Measurements from ENCODE around the gene HSPD1. TPM values are rescaled to one million over a fixed set of nuclear protein-coding genes. Genes with fewer than 3 reads are reported as not detected.

HSPD1 gene
- total RNA-seq (100 to 1,000 TPM; 183 to 253 TPM), polyA plus RNA-seq (ENCODE audit: insufficient read length in 6 of 6) (100 to 1,000 TPM; 365 to 460 (median 447) TPM)
- long read RNA-seq, donor 1, transcript HSPD1-210 (3 exons, 714 nt), result minor isoform, 22 of 1,447 reads
- long read RNA-seq, donor 1, transcript HSPD1-202 (12 exons, 2,455 nt), result major isoform, 50 of 1,447 reads
- long read RNA-seq, donor 1, partial matches to known transcripts, result 1,269 of 1,447 reads
- long read RNA-seq, donor 1, other reads (novel, unspliced or antisense), result 98 of 1,447 reads
- long read RNA-seq, donor 2, transcript HSPD1-210 (3 exons, 714 nt), result minor isoform, 17 of 410 reads
- long read RNA-seq, donor 2, transcript HSPD1-202 (12 exons, 2,455 nt), result major isoform, 34 of 410 reads
- long read RNA-seq, donor 2, transcript HSPD1-211 (4 exons, 853 nt), result minor isoform, 5 of 410 reads
- long read RNA-seq, donor 2, partial matches to known transcripts, result 351 of 410 reads
- long read RNA-seq, donor 2, other reads (novel, unspliced or antisense), result 0 of 410 reads
- long read RNA-seq, donor 3, transcript HSPD1-210 (3 exons, 714 nt), result minor isoform, 8 of 975 reads
- long read RNA-seq, donor 3, transcript HSPD1-202 (12 exons, 2,455 nt), result major isoform, 71 of 975 reads
- long read RNA-seq, donor 3, partial matches to known transcripts, result 472 of 975 reads
- long read RNA-seq, donor 3, other reads (novel, unspliced or antisense), result 423 of 975 reads
- long read RNA-seq, donor 4, transcript HSPD1-202 (12 exons, 2,455 nt), result major isoform, 36 of 169 reads
- long read RNA-seq, donor 4, transcript HSPD1-210 (3 exons, 714 nt), result minor isoform, 16 of 169 reads
- long read RNA-seq, donor 4, partial matches to known transcripts, result 106 of 169 reads
- long read RNA-seq, donor 4, other reads (novel, unspliced or antisense), result 9 of 169 reads
- long read RNA-seq, donor 5, transcript HSPD1-202 (12 exons, 2,455 nt), result major isoform, 50 of 1,012 reads
- long read RNA-seq, donor 5, transcript HSPD1-210 (3 exons, 714 nt), result minor isoform, 17 of 1,012 reads
- long read RNA-seq, donor 5, partial matches to known transcripts, result 923 of 1,012 reads
- long read RNA-seq, donor 5, other reads (novel, unspliced or antisense), result 15 of 1,012 reads
- long read RNA-seq, donor 6, transcript HSPD1-210 (3 exons, 714 nt), result minor isoform, 17 of 907 reads
- long read RNA-seq, donor 6, transcript HSPD1-202 (12 exons, 2,455 nt), result major isoform, 46 of 907 reads
- long read RNA-seq, donor 6, partial matches to known transcripts, result 511 of 907 reads
- long read RNA-seq, donor 6, other reads (novel, unspliced or antisense), result 326 of 907 reads
- long read RNA-seq, donor 7, transcript HSPD1-202 (12 exons, 2,455 nt), result major isoform, 39 of 687 reads
- long read RNA-seq, donor 7, partial matches to known transcripts, result 610 of 687 reads
- long read RNA-seq, donor 7, other reads (novel, unspliced or antisense), result 36 of 687 reads
- long read RNA-seq, donor 8, transcript HSPD1-210 (3 exons, 714 nt), result minor isoform, 6 of 285 reads
- long read RNA-seq, donor 8, transcript HSPD1-202 (12 exons, 2,455 nt), result major isoform, 66 of 285 reads
- long read RNA-seq, donor 8, partial matches to known transcripts, result 211 of 285 reads
- long read RNA-seq, donor 8, other reads (novel, unspliced or antisense), result 0 of 285 reads
- long read RNA-seq, donor 9, result 0 reads
- long read RNA-seq, donor 10, transcript HSPD1-202 (12 exons, 2,455 nt), result major isoform, 37 of 160 reads
- long read RNA-seq, donor 10, partial matches to known transcripts, result 112 of 160 reads
- long read RNA-seq, donor 10, other reads (novel, unspliced or antisense), result 8 of 160 reads
- long read RNA-seq, donor 11, transcript HSPD1-210 (3 exons, 714 nt), result minor isoform, 21 of 1,620 reads
- long read RNA-seq, donor 11, transcript HSPD1-202 (12 exons, 2,455 nt), result major isoform, 31 of 1,620 reads
- long read RNA-seq, donor 11, partial matches to known transcripts, result 1,451 of 1,620 reads
- long read RNA-seq, donor 11, other reads (novel, unspliced or antisense), result 110 of 1,620 reads
- long read RNA-seq, donor 12, transcript HSPD1-202 (12 exons, 2,455 nt), result major isoform, 49 of 1,065 reads
- long read RNA-seq, donor 12, transcript HSPD1-210 (3 exons, 714 nt), result minor isoform, 10 of 1,065 reads
- long read RNA-seq, donor 12, transcript HSPD1-211 (4 exons, 853 nt), result minor isoform, 5 of 1,065 reads
- long read RNA-seq, donor 12, partial matches to known transcripts, result 947 of 1,065 reads
- long read RNA-seq, donor 12, other reads (novel, unspliced or antisense), result 54 of 1,065 reads

DNA sequence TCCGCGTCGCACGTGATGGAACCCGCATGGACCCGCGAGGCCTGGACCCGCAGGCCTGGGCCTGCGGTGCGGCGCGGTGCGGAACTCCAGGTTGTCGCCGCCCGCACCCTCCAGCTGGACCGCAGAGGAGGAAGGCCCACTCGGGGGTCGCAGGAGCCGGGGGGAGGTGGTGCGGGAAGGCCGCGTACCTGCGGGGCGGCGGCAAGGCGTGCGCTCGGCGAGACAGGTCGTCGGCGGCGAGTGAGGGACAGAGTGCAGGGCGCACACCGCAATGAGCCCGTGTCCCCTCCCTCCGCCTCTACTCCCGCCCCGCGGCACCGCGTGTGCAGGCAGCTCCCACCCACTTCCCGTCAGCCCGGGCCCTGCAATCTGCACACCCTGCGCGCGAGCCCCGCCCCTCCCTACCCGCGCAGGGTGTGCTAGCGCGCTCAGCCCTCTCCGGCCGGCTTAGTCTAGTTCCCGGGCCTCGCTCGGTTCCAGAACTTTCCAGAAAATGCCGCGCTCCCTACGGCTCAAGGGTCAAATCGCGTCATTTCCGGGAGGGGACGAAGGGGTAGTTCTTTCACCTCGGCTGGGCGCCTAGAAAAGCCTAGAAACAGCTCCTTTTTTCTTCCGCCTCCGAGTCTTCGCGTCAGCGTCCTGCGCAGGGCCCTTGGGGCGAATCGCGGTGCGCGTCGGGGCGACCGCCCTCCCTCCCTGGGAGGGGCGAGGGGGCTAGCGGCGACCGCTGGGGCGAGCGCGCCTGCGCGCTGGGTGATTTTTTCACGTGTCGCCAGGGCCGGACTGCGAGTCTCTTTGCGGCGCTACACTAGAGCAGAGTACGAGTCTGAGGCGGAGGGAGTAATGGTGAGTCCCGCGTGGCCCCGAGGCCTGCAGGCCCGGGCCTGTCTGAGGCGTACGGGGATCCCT lies at the start of gene HSPD1, which contains the start of gene HSPE1:
TSS of gene HSPD1 (minus strand) at position 247 of the 909 bp plus-strand sequence. CDS start 992 bp downstream, outside the sequence.
TSS of gene HSPE1 (plus strand) at position 786 of the 909 bp plus-strand sequence. CDS start at position 844, 58 bp downstream.
- Histone ChIP-seq H3K9me3 (no peaks in the 10 kb centered on the region), H3K27me3 (no peaks in the 10 kb centered on the region), H3K27ac (peak within 1 kb of the TSS; percentile 97 to 100), H3K4me1 (peaks cover 24 to 67% of the 10 kb centered on the region in 2 donors), H3K36me3 (peaks cover 0 to 46% of the 10 kb centered on the region in 2 donors), H3K4me3 (peak within 1 kb of the TSS; percentile 69 to 94)
- peak; percentile 96 for ATAC-seq
- TF ChIP-seq, protein P1, sequence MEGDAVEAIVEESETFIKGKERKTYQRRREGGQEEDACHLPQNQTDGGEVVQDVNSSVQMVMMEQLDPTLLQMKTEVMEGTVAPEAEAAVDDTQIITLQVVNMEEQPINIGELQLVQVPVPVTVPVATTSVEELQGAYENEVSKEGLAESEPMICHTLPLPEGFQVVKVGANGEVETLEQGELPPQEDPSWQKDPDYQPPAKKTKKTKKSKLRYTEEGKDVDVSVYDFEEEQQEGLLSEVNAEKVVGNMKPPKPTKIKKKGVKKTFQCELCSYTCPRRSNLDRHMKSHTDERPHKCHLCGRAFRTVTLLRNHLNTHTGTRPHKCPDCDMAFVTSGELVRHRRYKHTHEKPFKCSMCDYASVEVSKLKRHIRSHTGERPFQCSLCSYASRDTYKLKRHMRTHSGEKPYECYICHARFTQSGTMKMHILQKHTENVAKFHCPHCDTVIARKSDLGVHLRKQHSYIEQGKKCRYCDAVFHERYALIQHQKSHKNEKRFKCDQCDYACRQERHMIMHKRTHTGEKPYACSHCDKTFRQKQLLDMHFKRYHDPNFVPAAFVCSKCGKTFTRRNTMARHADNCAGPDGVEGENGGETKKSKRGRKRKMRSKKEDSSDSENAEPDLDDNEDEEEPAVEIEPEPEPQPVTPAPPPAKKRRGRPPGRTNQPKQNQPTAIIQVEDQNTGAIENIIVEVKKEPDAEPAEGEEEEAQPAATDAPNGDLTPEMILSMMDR (IDR thresholded peaks at IDR 0.05), result no peak
- intact Hi-C loops (cut with DNase I), result no loop called here
- peak; percentile 99 to 100 (median 100) for DNase-seq

DNA sequence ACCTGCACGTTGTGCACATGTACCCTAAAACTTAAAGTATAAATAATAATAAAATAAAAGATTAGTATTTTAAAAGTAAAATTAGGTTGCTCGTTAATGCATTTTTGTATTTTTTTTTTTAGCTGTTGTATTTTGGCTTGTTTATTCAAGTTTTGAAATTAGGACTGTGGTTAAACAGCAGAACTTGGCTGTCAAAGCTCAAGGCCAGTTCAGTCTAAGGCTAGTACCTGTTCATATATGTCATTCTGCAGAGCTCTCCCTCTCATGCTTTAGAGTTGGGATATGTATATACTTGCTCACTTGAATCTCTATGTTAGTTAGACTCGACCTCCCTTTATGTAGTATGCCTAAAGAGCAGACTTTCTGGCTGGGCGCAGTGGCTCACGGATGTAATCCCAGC lies 48.9 kb upstream of the HSPD1 start:
- H3K27ac ChIP-seq, result no peak overlapping the region
- H3K36me3 ChIP-seq, result peaks cover 0 to 75% of the 10 kb centered on the region in 2 donors
- TF ChIP-seq, protein P1 (IDR thresholded peaks at IDR 0.05), result no peak
- no peak for DNase-seq
- ATAC-seq, result no peak
- H3K4me1 ChIP-seq, result no peaks in the 10 kb centered on the region
- no peaks in the 10 kb centered on the region for H3K9me3 ChIP-seq
- intact Hi-C loops (cut with DNase I), result no loop called here
- no peaks in the 10 kb centered on the region for H3K27me3 ChIP-seq
- H3K4me3 ChIP-seq, result no peak overlapping the region

DNA sequence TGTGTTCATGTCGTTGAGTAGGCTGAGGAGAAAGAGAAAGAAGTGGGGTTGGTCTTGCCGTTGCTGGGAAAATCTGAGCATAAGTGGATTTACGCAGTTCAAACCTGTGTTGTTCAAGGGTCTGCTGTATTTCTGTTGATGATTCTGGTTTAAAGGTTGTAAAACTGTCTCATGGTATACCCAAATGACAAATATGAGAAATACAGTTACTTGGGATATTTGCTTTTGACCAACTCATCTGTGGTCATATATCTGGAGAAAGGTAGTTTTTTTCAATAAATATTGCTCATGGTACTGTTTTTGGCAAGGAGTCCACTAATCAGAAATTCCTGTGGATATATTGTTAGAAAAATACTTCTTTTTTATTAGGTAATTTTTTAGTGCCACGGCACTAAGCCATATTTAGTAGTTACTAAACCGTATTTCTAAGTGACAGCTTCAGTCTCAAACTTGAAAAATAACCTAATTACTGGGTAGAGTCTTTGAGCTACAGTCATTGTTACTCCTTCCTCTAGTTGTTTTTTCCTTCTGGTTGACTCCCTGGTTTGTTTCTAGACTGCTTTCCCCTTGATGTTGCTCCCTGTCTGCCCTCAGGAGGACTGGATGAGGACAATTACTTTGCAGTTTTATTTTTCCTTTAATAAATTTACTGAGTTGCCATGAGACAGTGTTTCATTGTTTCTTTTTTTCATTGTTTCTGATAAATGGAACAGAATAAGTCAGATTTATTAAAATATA lies 47.7 kb upstream of the HSPD1 start:
- H3K9me3 ChIP-seq, result no peaks in the 10 kb centered on the region
- no peaks in the 10 kb centered on the region for H3K4me1 ChIP-seq
- H3K27ac ChIP-seq, result no peak overlapping the region
- H3K36me3 ChIP-seq, result peaks cover 0 to 76% of the 10 kb centered on the region in 2 donors
- ATAC-seq (no peak), DNase-seq (no peak)
- TF ChIP-seq, protein P1 (IDR thresholded peaks at IDR 0.05), result no peak
- H3K27me3 ChIP-seq, result no peaks in the 10 kb centered on the region
- intact Hi-C loops (cut with DNase I), result no loop called here
- no peak overlapping the region for H3K4me3 ChIP-seq

Measured in left lung (tissue), 14 donors.